HS-5 (cell line): Measurements from ENCODE around the gene ARRB1.

Experiments used
- DNase-seq: peaks from one replicate; pipeline ENCODE4 v3.0.0-alpha.2; 2012; ENCODE audit warnings: low read depth

The ARRB1 gene

GRCh38 chr11:75219869-75220268, 131.6 kb downstream of the ARRB1 start:
- no peak for DNase-seq

- DNase-seq = no peak
These were observed 136.6 kb downstream of the ARRB1 start for GRCh38 chr11:75214843-75215242.

DNA sequence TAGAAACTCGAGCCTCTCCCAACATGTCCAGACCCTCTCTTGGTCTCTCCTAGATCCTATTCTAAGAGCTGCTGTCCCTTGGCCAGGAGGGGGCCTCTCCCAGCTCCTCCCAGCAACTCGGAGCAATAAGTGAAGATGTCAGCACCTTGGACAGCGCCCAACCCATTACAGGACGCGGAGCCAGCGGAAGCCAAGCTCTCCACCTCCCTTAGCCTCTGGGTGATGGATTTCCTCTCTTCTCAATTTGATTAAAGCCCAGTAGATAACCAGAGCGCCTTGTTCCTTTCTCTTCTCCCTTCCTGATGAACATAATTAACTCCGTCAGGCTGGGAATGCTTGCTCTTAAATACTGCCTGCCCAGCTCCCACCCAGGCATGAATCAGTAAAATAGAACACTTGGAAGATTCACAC, 137.0 kb downstream of the ARRB1 start:
- peak; percentile 15 for DNase-seq
